ENCODE results near the gene CACFD1. TPM values are rescaled to one million over a fixed set of nuclear protein-coding genes. Genes with fewer than 3 reads are reported as not detected.

CACFD1 gene
- total RNA-seq, 2 experiments from 2014 or later, result 16.7 to 17.2 TPM

DNA sequence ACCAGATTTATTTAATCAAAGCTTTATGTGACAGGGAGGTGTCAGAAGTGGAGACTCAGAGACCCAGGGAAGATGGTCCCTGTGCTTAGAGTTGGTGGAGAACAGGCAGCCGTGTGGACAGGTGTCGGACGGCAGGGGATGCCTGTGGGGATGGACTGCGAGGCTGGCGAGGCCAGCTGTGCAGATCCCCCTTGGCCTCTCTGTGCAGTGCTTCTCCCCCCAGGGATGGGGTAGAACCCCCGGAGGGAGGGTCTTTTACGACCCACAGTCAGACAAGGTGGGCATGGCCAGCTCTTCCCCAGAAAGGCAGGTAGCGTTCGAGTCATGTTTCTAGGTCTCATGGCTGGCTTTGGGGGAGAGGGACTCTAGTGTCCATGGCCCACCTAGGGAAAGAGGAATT is 23.8 kb downstream of the CACFD1 start:
- Histone ChIP-seq H3K79me2 (ENCODE audit: insufficient read depth, low read depth, low read length) (peaks cover 2% of the 10 kb centered on the region; the same call in 1 of the 2 replicates), H3K9me2 (ENCODE audit: insufficient read depth, low read length) (no peaks in the 10 kb centered on the region), H3K4me3 (ENCODE audit: low read depth, low read length, poor library complexity, severe bottlenecking) (no peak overlapping the region), H2AFZ (ENCODE audit: low read length) (no peak overlapping the region), H3K27ac (ENCODE audit: low read depth, low read length, poor library complexity, severe bottlenecking) (no peak overlapping the region), H3K9me3 (ENCODE audit: low read length) (no peaks in the 10 kb centered on the region), H4K20me1 (ENCODE audit: insufficient read depth, low read length) (no peaks in the 10 kb centered on the region), H3K36me3 (ENCODE audit: insufficient read depth, low read length) (no peaks in the 10 kb centered on the region), H3K4me1 (ENCODE audit: insufficient read depth, low read length, poor library complexity, severe bottlenecking) (peaks cover 24% of the 10 kb centered on the region), H3K4me2 (ENCODE audit: low read length) (no peak overlapping the region)
- intact Hi-C loops (cut with micrococcal nuclease; ENCODE audit: unreplicated experiment), result no loop called here
- CTCF ChIA-PET (ENCODE audit: unreplicated experiment), result no interaction called here
- DNase-seq (ENCODE audit: low spot score), result no peak
- POLR2A ChIA-PET, result no interaction called here
- TF ChIP-seq, protein P1, sequence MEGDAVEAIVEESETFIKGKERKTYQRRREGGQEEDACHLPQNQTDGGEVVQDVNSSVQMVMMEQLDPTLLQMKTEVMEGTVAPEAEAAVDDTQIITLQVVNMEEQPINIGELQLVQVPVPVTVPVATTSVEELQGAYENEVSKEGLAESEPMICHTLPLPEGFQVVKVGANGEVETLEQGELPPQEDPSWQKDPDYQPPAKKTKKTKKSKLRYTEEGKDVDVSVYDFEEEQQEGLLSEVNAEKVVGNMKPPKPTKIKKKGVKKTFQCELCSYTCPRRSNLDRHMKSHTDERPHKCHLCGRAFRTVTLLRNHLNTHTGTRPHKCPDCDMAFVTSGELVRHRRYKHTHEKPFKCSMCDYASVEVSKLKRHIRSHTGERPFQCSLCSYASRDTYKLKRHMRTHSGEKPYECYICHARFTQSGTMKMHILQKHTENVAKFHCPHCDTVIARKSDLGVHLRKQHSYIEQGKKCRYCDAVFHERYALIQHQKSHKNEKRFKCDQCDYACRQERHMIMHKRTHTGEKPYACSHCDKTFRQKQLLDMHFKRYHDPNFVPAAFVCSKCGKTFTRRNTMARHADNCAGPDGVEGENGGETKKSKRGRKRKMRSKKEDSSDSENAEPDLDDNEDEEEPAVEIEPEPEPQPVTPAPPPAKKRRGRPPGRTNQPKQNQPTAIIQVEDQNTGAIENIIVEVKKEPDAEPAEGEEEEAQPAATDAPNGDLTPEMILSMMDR (conservative IDR thresholded peaks at IDR 0.05; ENCODE audit: low read length), result no peak
- TF ChIP-seq EZH2phosphoT487 (IDR thresholded peaks at IDR 0.05; ENCODE audit: borderline replicate concordance, low read depth, low read length), result no peak
- no TSS peak for BruUV-seq (replicated peaks)

DNA sequence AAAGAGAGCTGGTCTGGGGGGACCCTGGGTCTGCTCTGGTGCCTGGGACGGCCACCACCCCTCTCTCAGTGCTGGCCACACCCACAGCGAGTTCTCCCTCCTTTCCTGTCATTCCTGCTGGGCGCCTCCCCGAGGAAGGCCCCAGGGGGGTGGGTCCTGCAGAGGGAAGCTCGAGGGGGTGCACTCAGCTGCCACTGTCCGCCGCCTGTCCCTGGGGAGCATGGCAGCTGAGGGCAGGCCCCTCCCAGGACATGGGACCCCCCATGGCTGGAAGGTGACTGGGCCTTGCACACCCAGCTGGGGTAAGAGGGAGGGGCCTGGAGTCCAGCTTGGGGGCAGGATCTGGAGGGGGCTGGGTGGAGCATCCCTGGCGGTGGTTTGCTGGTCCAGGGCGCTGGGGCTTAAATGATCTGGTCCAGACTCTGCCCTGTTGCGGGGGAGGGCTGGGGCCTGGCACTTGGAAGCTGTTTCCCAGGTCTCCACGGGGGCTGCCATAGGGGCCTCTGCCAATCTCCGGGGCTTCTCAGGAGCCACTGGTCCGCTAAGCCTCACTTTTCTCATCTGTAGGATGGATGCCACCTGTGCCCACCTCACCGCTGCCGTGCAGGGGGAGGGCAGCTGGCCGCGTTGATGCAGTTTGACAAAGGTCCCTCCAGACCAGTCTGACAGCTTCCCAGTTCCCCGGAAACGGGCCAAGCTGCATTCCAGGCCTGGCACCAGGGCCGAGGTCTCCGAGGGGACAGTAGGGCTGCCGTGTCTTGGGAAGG is 25.1 kb downstream of the CACFD1 start:
- TF ChIP-seq, protein P1 (conservative IDR thresholded peaks at IDR 0.05; ENCODE audit: low read length), result no peak
- TF ChIP-seq EZH2phosphoT487 (IDR thresholded peaks at IDR 0.05; ENCODE audit: borderline replicate concordance, low read depth, low read length), result no peak
- DNase-seq (ENCODE audit: low spot score), result no peak
- H3K4me1 ChIP-seq (ENCODE audit: insufficient read depth, low read length, poor library complexity, severe bottlenecking), result peaks cover 18% of the 10 kb centered on the region
- no peak overlapping the region for H3K27ac ChIP-seq (ENCODE audit: low read depth, low read length, poor library complexity, severe bottlenecking)
- no peaks in the 10 kb centered on the region for H4K20me1 ChIP-seq (ENCODE audit: insufficient read depth, low read length)
- no peaks in the 10 kb centered on the region for H3K9me3 ChIP-seq (ENCODE audit: low read length)
- no peaks in the 10 kb centered on the region for H3K36me3 ChIP-seq (ENCODE audit: insufficient read depth, low read length)
- H3K4me2 ChIP-seq (ENCODE audit: low read length), result no peak overlapping the region
- H3K79me2 ChIP-seq (ENCODE audit: insufficient read depth, low read depth, low read length), result no peaks in the 10 kb centered on the region
- ChIA-PET CTCF (ENCODE audit: unreplicated experiment) (no interaction called here), POLR2A (interaction anchor here (0.6 to 0.7 kb wide), 2 partner anchors 540 to 1760 kb away, joined by 3 read pairs; no protein-coding TSS in a partner anchor)
- H3K9me2 ChIP-seq (ENCODE audit: insufficient read depth, low read length), result no peaks in the 10 kb centered on the region
- H2AFZ ChIP-seq (ENCODE audit: low read length), result no peak overlapping the region
- intact Hi-C loops (cut with micrococcal nuclease; ENCODE audit: unreplicated experiment), result no loop called here
- no peak overlapping the region for H3K4me3 ChIP-seq (ENCODE audit: low read depth, low read length, poor library complexity, severe bottlenecking)
- no TSS peak for BruUV-seq (replicated peaks)

Data from OCI-LY7 (cell line).